DMS79 treated with DMSO at 0.1 percent for 48 hours (cell line): ENCODE data around the gene SHC1.

Source experiments
- DNase-seq: peaks from one replicate; lab custom pipeline; 2025; lab: John Stamatoyannopoulos, UW

Gene SHC1

DNA sequence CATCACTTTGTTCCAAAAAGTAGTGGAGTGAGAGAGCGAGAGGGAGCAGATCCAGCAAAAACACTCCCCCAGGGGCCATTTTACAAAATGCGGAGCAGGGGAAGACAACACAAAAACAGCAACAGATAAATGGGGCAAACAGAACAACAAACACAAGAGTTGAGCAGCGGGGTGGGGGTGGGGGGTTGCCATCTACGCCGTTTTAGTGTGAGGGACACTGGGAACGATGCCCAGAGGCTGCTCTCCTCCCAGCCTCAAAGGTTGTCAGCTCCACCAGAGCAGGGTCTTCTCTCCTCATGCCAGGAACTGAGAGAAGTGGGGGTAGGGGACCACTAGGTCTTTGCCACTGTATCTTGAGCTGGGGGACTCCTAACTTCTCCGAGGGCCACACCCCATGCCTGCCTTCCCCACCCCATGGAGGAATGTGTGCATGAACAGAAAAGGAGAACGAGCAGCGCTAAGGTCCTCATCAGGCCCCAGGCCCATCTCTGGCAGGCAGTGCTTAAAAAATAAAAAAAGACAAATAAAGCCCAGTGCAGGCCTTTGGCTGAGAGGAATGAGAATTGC, 13.4 kb downstream of the SHC1 start:
- no peak for DNase-seq

DNA sequence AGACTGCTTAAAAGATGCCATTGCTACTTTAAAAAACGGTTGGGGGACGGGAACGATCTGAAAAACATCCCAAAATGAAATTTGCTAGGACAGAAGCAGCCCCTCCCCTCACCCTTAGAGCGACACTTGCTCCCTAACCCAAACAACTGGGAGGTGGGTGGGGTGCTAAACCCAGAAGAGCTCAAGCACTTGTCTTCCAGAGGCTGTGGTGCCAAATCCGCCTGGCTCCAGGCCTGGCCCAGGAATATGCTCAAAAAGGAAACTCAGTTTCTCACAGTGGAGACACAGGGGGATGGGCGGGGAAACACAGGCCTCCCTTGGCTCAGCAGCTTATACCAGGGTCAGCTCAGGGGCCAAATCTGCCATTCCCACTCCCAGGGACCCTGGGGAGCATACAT, 14.0 kb downstream of the SHC1 start:
- DNase-seq = no peak

DNA sequence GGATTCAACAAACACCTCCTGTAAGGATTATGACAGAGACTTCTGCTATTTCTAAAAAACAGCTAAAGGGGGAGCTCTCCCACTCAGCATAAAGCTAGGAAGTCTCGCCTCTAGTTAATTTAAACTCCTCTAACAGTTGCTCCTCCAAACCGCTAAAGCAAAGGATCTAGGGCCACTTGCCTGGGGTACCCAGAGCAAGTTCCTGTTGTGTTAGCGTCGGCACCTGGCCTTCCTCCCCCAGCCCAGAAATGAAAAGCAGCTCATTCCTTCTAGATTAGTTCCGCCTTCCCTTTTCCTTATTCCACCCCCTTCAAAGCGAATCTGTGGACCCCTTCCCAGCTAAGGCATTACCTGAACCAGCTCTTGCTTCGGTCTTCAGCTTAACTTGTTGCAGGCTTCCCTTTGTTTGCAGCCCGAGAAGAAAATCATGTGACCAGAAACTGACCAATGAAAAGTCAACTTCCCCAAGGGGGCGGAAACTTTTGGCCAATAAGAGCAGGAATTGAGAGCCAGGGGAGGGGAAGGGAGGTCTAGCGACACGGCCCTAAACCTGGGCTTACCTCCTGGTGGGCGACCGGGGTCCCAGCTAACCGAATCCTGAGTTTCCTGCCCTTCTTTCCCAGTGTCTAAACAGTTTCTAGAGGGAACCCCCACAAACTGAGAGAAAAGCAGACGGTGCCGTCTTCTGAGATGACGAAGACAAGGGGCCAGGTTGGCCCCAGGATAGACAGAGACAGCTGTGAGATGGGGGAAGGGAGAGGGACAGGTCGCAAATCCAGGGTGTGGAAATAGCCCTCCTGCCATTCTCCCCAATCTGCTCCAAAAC, 14.6 kb downstream of the SHC1 start, which contains the start of gene PBXIP1:
PBXIP1 (minus strand) TSS at position 382 of the 826 bp plus-strand sequence. CDS start 2,378 bp downstream, outside the sequence.
- DNase-seq = peak; percentile 85

DNA sequence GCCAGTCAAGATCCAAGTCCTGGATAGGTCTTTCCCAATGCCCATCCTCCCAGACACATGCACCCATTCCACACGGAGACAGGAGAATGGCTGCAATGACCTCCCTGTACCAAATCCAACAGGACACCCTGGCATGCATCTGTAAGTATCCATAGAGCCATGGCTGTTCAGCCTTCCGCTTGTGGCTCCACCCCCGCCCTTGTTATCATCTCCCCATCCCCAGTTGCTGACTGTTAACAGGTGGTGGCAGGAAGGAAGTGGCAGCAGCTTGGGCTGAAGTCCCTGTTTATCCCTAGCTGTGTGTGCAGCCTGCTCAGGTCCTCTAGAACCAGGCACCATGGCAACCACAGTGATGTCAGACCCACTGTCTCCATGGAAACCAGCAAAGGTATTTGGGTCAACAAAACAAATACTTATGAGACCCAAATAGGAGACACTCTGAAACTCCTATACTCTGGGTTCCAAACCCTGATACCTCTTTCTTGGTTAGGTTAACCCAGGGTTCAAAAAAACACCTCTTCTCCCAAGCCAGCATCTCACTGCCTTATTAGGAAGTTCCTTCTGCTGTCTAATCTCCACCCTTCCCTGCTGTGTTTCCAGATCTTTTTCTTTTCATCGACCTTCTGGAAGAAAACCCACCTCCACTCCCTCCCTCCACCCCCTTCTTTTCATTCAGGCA, 15.4 kb downstream of the SHC1 start:
- peak; percentile 53 for DNase-seq

DNA sequence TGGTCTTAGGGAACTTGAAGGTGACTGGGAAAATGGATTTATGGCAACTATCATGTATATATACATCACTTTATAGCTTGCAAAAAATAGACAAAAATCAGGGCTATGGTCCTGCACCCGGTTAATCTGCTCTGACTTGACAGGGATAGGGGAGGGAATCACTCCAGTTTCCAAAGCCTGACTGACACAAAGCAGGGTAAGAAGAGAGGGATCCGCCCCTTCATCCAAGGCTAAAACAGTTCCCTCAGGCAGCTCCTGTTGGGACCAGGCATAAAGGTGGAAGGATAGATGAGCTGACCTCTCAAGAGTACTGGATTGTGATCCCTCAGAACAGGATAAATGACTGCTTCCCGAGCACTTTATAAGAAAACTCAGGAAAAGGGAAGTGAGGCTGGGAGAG, 16.0 kb downstream of the SHC1 start:
- DNase-seq = no peak

DNA sequence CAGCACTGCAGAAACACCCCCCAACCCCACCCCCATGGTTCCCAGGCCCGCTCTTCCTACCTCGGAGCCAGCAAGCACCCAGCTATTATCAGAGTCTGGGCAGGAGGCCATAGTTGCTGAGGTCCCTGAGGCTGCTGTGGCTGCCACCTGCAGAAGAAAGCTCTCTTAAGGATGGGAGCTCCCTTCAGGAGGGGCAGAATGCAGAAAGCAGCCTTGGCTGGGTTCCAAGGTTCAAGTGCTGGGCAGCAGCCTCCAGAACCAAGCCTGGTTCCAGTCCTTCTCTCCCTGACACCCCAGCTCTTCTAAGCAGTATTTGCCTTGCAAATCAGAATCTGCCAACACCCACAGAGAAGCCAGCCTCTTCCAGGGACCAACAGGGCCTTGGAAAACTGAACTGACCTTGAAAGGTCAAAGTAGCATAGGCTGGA, 16.9 kb downstream of the SHC1 start:
- peak; percentile 8 for DNase-seq

DNA sequence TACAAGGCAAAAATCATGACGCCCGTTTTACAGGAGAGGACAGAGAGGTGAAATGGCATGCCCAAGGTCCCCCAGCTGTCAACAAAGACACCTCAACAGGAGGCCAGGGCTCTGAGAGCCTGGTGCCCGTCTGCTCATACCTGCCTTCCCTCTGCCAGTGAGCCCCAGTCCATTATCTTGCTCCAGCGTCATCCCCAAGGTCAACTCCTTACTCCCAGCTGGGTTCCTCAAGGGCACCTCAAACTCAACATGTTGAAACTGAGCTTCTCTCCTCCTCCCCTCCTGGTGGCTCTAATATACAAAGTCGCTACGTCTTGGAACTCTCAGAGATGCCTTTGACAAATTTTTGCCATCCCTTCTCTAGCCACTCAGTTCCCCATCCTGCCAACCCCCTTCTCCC, 17.9 kb downstream of the SHC1 start:
- DNase-seq = no peak

DNA sequence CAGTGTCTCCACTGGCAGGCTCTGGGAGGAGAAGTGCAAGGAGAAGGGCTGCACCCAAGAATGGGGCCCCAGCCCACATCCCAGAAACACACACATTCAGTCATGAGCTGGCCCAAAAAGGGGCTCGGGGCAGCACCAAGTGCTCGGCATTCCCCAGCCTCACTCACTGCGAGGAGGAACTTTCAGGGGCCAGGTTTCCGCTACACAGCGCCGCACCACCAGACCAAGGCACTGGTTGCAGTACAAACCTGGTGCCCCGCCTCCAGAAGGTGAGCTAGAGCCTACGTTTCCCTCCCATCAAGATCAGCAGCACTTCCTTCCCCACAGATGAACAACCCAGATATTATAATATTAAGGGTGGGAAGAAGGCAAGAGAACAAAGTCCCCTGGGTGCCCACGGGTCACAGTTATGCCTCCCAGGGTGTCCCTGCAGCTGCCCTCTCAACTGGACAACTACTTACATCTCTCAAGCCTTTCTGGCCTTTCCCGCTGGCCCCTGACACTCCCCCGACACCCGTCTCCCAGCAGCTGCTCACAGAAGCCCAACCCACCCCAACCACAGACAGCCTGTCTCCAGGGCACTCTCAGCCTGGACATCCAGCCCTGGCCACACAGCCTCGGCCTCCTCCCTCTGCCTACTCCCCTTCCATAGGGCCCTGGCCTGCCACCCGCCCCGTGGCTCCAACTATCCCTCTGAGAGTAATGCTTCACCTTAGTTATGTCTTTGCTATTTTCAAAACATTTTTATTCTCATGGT, 18.5 kb downstream of the SHC1 start:
- DNase-seq = no peak

DNA sequence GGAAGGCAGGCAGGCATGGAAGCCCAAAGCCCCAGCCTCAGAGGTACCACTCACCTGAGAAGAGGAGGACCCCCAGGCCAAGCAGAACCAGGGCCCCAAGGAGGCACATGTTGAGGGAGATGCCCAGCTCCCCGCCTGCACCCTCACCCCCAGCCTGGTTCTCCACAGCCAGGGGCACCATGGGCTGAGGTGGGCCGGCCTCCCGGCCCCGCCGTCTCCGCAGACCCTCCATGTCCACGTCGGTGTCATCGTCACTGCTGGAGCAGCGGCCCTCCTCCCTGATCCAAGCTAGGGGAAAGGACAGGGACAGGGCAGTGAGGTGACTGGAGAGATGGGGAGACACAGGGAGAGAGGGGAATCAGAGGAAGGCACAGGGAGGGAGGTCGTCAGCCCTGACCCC, 22.5 kb downstream of the SHC1 start:
- no peak for DNase-seq

DNA sequence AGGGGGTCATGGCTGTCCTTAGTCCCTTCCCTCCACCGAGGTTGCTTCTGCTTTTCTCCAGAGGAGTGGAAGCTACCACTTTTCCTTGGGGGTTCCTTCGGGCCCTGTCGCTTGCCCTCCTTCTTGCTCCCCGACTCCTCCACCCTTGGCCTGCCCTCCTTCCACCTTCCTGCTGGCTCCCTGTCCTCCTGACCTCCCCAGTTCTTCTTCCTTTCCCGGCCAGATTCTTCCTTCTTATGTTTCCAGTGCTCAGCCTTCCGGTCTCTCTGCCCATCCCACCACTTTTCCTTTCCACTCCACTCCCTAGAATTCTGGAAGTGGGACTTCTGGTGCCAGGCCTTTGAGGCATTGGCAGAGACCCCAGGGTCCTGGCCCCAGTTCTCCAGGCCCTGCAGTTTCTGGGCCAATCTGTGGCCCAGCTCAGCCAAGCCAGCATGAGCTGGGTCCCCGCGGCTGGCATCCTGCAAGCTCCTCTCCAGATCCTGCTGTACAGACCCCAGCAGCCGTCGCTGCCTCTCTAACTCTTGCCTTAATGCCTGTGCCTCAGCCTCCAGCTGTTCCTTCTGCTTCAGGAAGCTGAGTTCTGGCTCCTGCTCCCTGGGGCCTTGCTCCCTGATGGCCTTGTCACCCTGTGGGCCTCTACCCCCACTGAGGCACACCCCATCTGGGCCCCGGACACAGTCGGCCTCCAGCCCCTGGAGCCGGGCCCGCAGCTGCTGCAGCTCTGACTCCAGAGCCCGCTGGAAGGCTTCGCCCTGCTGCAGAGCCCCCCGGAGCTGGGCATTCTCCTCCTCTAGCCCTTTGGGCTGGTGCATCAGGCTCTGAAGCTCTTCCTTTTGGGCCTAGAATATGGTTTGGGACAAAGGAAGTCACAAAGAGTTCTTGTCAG, 24.3 kb downstream of the SHC1 start:
- no peak for DNase-seq

DNA sequence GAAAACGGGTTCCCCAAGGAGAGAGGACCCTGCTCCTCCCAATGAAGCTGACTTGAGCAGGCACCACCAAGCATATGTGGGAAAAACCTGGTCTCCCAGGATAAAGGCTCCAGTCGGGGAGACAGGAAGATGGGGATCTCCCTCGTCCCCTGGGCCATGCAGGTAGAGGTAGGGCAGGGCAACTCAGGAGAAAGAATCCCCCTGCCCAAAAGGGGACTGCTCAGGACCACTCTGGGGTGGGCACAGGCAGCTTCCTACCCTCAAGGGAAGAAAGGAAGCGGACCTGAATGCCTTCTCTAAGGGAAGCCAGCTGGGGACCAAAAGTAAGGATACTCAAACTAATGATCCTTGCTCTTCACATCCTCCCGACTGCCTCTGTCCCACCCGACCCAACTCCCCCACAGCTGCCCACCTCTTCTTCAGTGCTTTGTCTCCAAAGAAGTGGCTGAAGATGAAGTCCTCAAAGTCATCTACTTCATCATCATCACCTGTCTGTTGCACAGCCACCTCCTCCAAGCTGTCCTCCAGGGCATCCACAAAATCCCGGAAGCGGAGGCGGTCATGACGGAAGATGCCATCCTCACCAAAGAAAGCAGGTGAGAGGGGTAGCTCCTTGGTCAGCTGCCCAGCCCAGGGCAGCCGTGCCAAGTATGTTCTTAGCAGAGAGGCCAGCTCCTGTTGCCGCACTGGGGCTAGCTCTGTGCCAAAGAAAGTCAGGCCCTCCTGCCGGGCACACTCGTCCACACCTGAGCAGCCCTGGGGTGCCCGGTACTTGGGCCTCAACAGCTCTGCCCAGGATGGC, 25.2 kb downstream of the SHC1 start:
- no peak for DNase-seq

DNA sequence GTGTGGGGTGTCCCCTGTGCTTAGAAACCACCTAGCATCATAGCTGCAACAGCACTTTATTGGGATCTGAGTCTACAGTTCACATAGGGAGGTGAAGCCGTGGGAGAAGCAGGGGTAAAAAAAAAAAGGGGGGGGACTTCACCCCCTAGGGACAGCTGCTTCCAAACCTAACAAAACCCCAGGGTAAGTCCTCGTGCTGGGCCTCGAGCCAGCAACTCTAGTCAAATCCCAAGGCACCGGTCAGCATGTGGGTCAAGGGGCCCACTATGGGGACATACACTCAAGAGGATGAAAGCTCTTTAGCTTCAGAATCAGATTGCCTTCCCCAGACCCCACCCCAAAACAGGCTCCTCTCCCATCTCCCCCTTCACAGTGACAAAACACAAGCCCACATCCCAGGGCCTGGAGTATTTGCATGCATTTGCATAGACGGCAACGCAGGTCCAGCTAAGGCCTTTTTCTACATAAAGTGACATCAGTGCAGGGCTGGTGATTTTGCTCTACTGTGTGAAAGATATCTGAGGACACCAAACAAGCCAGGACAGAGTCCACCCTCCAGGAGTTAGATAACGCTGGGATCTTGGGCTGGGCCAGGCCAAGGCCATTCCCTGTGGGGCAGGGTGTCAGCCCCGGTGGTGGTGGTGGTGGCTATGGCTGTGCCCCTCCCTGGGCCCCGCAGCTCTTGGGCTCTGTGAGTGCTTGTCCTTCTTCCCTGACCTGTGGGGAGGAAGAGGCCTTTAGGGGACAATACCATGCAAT, 26.0 kb downstream of the SHC1 start:
- no peak for DNase-seq

DNA sequence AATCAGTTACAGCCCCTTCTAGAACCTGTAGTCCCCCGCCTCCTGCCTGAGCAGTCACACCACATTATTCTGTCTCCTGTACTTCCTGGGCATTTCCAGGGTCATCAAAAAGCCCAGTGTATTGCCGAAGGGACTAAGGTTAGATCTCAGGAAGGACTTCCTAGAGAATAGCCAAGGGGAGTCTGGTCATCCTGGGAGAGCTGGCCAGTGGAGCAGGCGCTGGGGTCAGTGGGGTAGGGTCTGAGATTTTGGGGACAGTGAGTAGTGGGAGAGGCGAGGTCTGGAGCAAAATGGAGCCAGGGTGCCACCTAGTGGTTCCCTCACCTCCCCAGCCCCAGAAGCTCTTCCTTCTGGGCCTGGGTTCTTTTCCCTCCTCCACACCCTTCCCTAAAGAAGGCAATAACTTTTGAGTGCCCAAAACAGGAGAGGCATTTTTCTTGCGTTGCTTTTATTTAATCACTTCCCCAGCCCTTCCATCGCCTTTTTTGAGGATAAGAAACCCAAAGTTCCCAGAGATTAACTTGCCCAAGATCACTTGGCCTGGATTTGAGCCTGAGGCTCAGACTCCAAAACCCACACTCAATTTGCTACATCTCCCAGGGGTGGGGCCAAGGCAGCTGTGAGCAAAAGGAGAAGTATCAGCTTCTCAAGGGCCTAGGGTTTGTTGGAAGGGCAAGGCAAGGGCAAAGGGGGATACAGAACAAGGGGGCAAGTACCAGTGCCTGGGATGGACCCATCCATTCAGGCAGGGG, 26.7 kb downstream of the SHC1 start:
- peak; percentile 24 for DNase-seq

DNA sequence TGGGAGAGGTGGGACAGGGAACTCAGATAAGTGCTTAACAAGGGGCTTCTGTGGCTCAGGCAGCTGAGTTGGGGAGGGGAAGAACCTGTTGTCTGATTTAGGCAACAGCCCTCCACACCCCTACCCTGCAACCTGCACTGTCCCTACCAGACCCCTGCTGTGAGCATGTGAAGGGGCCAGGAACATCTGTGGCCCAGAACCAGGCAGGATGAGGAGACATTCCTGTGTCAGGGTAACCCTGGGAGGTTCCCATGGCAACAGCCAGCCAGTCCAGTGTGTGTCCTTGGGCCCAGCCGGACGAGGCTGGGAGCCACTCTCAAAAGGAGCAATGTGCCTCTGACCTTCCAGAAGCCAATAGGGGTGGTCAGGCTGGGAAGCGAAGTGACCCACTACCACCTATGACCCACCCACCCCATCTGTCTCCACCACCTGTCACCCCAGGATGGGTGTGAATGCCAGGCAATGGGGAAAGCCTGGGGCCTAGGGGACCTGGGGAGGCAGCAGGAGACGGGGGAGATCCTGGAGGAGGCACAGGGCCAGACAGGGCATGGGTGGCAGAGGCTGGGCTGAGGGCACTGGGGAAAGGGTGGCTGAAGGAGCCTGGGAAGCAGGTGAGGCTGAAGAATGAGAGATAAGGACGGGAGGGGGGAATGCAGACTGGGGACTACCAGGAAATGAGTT, 29.1 kb downstream of the SHC1 start:
- no peak for DNase-seq

DNA sequence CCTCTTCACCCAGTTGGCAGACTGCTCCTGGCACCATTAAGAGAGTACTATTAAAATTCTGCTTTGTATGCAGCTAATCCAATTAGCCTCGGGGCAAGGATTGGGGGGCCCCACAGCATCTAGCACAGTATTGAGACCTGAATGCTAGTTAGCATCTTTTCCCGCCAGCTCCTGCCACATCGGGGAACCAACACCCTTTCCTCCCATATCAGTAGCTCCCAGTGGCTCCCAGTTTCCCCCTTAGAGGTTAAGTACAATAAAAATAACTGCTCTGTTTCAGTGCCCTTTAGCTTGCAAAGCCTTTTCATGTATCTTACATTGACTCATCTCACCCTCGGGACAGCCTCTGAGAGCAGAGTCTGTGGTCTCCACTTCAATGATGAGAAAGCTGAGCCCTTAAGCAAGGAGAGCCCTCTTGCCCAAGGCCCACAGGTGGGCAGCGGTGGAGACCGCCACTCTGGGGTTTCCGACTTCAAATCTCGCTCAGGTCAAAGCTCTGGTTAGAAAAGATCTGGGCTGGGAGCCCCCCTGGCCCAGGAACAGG, 29.8 kb downstream of the SHC1 start:
- no peak for DNase-seq

DNA sequence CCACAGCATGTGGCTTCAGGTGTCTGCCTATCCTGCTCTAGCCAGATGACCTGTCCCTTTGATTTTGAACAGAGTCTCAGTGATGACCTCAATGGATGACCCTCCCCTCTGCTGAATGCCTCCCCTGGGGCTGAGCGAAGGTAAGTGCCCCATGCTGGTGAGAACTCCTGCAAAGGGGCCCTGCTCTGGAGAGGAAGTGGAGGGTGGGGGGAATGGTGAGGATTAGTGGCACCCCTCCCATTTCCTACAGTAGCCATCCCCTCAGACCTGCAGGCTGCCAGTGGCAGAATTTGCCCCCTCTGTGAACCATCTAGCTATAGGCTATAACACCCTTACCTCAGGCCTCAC, 30.4 kb downstream of the SHC1 start:
- DNase-seq = no peak

DNA sequence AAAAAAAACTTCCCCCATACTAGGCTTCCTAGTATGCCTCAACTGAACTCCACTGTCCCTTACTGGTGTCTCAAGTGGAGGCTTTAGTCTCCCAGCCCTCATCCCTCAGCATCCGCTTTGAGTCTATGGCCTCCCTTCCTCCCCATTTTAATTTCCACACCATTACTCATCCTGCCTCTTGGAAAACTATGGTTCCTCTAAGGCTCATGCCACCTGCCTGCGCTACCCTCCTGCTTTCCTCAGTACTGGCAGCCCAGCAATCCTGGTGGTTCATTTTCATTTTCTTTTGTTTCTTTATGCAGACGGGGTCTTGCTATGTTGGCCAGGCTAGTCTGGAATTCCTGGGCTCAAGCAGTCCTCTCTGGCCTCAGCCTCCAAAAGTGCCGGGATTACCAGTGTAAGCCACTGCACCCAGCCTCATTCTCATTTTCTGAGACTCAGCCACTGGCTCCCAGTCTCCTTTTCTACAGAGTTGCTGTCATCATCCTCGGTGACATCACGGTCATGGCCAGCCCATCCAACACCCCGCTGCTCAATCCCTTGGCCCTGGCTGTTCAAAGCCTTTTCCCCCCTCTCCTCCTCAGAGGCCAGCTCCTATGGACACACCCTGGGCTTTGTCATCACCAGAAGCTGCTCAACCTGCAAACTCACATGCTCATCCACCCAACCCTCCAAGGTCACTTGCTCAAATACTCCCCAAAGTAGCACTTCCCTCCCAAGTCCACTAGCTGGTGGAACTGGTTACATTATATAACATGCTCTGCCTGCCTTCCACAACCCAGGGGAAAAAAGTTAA, 31.7 kb downstream of the SHC1 start:
- DNase-seq = no peak
